Erythroblast (primary cell): Measurements from ENCODE around the gene CYB5RL.

Experiments used
- GATA1 ChIP-seq: IDR thresholded peaks from 2 replicates; pipeline ENCODE4 v1.6.1; 2011; ENCODE audit warnings: low read depth, mild to moderate bottlenecking, control low read depth, low read length, moderate library complexity
- POLR2A ChIP-seq: IDR thresholded peaks from 2 replicates; pipeline ENCODE4 v1.6.1; 2011; ENCODE audit warnings: mild to moderate bottlenecking, low read length

DNA sequence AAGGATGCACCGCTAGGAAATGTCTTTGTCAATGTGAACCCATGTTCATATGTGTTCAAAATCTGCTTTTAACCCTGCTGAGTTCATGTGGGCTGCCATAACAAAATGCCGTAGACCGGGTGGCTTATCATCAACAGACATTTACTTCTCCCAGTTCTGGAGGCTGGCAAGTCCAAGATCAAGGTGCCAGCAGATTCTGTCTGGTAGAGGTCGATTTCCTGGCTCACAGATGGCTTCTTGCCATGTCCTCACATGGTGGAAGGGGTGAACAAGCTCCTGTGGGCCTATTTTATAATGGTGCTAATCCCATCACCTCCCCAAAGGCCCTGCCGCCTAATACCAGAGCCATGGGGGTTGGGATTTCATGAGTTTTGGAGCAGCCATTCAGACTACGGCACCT is 42.4 kb downstream of the CYB5RL start:
- TF ChIP-seq POLR2A (no peak), GATA1 (no peak)
